HuH-7 (cell line): ENCODE results near the gene ANKRD18B.
"Not testable (repeated sequence)": the region's sequence is repeated elsewhere in the genome, so short reads cannot be mapped to it uniquely, and the experiment has no call there.

Experiments
- DNase-seq: peaks from one replicate; pipeline ENCODE4 v3.0.0; 2011; ENCODE audit warnings: low spot score

Gene ANKRD18B

DNA sequence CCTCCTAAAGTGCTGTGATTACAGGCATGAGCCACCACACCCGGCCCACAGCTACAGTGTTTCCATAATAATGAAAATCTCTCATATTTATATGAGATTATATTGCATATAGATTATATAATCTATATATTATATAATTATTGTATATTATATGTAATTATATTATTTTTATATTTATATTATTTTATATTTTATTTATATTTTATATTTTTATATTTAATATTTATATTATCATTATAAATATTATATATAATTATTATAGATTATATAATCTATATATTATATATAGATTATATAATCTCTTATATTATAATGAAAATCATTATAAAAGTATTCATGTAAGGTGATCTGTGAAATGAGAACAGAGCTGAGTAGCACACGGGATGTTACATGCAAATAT is 11.5 kb downstream of the ANKRD18B start:
- DNase-seq = no peak

DNA sequence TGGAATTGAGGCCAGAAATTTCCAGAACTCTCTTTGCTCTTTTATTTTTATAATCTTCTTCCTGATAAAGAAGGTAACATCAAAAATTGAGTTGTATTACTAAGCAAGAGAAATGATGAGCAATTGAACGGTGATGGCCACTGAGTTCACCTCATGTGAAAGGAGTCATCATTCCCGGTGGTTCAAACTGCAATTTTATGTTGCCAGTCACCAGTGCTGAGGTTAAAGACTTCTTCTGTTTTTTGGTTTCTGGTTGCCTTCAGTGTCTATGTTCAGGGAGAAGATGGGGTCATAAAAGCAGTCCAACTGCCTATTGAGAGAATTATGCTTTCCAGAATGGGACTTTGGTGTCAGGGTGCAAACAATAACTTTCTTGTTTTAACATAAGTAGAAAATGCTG is 19.4 kb downstream of the ANKRD18B start:
- not testable (repeated sequence) for DNase-seq

DNA sequence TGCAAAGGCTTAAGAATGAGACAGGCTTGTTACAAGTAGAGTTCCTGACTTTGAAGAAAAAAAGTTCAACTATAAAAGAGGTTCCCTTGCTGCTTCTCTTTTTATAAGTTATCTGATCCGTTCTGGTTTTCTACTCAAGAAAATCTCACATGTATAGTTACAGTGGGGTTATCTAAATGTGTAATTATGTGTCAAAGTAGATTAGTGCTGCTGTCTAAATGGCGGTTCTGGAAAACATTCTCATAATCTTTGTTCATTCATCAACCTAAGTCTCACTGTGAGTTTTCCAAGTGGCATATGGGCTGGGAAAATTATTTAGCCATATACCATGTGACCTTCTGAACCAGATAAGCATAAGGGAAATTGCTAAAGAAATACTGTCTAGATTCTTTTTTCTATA is 21.7 kb downstream of the ANKRD18B start:
- not testable (repeated sequence) for DNase-seq

DNA sequence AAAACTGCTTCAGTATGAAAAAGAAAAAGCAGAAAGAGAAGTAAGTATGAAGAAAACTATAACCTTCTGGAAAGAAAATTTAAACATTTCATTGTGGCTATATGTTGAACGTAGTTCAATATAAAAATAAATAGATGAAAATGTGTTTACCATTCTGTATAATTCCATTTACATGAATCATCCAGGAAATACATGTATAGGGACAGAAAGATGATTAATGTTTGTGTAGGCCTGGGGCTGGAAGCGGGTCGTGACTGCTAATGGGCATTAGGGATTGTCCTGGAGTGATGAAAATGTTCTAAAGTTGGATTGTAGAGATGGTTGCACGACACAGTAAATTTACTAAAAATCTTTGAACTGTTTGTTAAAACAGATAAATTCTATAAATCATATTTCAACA is 24.8 kb downstream of the ANKRD18B start:
- DNase-seq = not testable (repeated sequence)

DNA sequence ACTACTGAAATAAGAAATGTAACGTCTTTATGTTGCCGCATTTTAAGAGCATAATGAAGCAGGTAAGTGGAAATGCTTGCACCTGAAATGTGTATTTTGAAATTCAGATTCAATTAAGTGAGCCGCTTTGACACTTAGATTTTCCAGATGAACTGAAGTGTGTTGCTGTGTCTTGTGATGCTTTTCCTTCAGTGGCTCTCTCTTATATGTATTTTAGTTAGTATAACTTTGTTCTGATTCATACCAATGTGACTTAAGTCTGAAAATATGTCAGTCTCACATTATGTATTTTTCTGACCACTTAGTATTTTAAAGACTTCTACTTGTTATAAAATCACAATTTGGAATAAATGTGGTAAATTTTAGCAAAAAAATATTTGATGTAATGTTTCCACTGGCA is 25.4 kb downstream of the ANKRD18B start:
- DNase-seq = not testable (repeated sequence)

DNA sequence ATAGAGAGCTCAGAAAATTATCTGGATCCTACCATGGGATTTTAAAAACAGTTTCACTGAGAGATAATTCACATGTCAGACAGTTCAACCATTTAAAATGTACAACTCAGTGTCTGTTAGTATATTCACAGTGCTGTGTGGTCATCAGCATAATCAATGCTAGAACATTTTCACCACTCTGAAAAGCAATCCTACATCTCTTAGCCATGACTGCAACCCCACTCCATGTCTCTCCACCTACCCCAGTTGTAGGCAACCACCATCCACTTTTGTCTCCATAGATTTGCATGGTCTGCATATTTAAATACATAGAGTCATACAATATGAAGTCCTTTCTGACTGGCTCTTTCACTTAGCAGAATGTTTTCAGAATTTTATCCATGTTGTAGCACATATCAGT is 27.1 kb downstream of the ANKRD18B start:
- DNase-seq = not testable (repeated sequence)

DNA sequence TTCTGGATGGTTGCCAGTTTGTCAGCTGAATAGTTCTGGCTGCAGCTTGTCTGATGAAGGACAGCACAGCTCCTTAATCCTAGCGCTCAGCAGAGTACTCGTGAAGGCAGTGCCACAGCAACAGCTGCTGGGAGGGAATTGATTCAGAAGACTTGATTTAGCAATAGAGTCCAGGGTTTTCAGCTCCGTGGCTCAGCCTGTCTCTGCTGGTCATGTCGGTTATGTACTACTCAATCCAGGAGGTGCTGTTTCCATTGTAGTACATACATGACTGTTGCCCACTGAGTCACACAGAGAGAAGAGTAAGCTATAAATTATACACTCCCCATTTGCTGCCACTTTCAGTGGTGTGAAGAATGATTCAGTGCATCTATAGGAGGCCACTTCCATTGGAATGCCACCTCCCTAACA is 28.3 kb downstream of the ANKRD18B start:
- not testable (repeated sequence) for DNase-seq

DNA sequence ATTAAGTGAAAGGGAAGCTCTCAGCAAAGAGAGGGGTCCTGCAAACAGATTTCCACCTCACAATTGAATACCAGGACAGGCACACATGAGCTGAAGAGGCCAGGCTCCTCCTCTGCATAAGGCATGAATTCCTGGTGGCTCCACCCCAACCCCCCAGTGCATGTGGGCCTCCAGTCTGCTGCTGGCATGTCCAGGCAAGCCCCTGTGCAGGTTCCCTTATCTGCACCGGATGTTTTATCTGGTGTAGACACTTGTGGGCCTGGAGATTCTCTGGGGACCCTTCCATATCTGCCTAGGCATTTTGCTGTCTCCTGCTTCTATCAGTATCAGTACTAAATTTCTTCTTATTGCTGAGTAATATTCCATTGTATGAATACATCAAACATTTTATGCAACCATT is 36.2 kb downstream of the ANKRD18B start:
- not testable (repeated sequence) for DNase-seq

DNA sequence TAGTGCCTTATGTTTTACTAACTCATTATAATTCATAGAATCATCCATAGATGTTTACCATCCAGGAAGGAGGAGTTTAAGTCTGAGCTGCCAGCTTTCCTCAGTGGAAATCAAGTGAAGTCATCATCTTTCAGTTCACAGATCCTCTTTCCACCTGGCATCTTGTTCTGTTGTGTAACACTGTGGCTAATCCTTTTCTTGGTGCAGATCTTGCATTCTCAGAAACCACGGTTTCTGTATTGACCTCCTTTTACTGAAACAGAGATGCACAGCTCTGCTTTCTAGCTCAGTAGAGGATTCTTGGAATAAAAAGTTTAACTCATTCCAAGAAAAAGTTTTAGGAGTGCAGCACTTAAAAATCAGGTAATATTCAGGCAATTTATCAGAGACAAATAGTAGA is 38.1 kb downstream of the ANKRD18B start:
- not testable (repeated sequence) for DNase-seq

DNA sequence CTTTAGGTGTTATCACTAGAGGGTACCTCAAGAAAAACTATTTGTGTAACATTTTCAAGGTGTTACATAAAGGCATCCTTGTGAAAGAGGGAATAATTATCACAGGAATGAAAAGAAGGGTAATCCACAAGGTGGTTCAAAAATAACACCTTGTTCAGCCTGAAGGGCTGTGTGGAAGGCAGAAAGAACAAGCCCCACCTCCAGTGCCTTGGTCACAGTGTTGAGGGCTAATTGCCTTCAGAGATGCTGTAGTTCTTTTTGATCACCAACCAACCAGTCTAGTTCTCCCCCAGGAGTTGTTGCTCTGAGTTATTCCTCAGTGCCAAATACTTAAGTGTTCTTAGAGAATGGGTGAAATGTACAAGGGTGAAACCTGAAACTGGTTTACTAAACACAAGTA is 43.7 kb downstream of the ANKRD18B start:
- not testable (repeated sequence) for DNase-seq

DNA sequence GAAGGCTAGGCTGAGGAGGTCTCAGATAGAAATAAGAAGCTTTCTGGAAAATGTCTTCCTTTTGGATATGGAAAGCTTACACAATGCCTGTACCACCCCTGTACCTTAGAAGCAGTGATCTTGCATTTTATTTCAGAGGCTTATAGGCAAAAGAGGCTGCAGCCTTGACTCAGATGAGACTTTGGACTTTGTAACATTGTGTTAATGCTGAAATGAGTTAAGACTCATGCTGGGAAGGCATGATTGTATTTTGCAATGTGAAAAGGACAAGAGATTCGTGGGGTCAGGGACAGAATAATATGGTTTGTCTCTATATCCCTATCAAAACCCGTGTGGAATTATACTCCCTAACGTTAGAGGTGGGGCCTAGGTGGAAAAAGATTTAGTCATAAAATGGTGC is 53.7 kb downstream of the ANKRD18B start:
- DNase-seq = not testable (repeated sequence)

DNA sequence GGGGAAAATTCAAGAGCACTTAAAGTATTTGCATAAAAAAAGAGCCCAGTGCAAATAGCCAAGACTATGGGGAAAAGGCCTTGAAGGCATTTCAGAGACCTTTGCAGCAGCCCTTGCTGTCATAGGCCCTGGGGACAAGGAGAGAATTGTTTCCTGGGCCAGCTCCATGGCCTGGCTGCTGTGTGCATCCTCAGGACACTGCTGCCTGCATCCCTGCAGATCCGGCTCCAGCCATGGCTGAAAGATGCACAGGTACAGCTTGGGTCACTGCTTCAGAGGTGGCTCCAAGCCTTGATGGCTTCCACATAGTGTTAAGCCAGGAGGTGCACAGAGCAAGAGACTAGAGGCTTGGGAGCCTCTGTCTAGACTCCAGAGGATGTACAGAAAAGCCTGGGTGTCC is 55.9 kb downstream of the ANKRD18B start:
- not testable (repeated sequence) for DNase-seq

DNA sequence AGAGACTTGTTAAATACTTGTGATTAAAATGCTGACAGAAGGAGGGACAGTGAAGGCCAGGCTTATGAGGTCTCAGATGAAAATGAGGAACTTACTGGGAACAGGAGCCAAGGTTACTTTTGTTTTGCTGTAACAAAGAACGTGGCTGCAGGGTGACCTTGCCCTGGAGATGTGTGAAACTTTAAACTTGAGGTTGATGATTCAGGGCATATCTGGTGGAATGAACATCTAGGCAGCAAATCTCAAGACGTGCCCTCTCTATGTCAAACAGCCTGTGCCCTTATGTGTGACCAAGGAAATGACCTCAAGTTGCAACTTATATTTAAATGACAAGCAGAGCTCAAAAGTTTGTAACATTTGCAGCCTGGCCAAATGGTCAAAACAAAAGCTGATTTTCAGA is 58.6 kb downstream of the ANKRD18B start:
- not testable (repeated sequence) for DNase-seq

DNA sequence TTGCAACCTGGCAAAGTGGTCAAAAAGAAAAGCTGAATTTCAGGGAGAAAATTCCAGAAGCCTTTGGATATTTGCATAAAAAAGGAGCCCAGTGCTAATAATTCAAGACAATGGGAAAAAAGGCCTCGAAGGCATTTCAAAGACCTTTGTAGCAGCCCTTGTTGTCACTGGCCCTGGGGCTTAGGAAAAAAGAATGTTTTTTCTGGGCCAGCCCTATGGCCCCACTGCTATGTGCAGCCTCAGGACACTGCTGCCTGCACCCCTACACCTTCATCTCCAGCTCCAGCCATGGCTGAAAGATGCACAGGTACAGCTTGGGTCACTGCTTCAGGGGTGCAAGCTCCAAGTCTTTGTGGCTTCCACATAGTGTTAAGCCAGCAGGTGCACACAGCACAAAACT is 62.1 kb downstream of the ANKRD18B start:
- not testable (repeated sequence) for DNase-seq

DNA sequence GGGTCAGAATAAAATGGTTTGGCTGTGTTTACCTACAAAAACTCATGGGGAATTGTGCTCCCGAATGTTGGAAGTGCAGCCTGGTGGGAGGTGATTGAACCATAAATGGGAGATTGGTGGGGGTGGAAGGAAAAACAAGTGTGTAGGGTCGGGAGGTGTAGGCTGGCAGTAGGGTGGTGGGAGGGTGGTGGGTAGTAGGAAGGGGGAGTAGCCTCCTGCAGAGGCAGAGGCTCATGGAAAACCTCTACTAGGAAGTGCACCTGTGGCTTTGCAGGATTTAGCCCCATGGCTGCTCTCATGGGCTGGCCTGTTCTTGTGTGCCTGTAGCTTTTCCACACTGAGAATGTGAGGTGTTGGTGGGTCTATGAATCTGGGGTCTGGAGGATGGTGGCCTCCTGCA is 63.7 kb downstream of the ANKRD18B start:
- DNase-seq = not testable (repeated sequence)

DNA sequence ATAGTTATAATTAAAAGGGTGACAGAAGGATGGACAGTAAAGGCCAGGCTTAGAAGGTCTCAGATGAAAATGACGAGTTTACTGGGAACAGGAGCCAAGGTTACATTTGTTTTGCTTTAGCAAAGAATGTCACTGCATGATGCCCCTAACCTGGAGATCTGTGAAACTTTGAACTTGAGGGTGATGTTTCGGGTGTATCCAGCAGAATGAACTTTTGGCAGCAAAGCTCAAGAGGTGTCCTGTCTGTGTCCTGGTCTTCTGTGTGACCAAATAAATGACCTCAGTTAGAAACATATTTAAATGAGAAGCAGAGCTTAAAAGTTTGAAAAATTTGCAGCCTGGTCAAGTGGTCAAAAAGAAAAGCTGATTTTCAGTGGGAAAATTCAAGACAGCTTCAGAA is 64.8 kb downstream of the ANKRD18B start:
- DNase-seq = not testable (repeated sequence)

DNA sequence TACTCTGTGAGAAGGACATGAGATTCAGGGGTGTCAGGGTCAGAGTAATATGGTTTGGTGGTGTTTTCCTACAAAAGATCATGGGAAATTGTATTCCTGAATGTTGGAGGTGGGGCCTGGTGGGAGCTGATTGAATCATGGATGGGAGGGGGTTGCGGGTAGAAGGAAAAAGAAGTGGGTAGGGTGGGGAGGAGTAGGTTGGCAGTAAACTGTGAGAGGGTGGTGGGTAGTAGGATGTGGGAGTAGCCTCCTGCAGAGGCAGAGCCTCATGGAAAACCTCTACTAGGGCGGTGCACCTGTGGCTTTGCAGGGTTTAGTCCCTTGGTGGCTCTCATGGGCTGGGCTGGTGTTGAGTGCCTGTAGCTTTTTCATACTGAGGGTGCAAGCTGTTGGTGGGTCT is 66.8 kb downstream of the ANKRD18B start:
- DNase-seq = not testable (repeated sequence)

DNA sequence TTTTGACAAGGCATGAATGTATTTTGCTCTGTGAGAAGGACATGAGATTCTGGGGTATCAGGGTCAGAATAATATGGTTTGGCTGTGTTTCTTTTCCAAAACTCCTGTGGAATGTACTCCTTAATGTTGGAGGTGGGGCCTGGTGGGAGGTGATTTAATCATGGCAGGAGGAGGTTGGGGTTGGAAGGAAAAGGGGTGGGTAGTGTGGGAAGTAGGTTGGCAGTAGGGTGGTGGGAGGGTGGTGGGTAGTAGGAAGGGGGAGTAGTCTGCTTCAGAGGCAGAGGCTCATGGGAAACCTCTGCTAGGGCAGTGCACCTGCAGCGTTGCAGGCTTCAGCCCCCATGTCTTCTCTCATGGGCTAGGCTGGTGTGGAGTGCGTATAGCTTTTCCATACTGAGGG is 72.9 kb downstream of the ANKRD18B start:
- DNase-seq = not testable (repeated sequence)

DNA sequence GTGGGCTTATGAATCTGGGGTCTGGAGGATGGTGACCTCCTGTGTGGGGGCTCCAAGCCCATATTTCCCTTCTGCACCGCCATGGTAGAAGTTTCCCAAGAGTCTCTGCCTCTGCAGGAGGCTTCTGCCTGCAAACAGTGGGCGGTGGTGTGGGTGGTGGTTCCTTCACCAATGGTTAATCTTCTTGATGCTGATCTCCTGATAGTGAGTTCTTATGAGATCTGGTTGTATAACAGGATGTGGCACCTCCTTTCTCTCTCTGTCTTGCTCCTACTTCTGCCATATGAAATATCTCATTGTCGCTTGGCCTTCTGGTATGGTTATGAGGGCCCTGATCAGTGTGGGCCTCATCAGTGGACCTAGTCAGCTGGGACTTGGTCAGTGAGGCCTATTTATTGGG is 73.3 kb downstream of the ANKRD18B start:
- not testable (repeated sequence) for DNase-seq

DNA sequence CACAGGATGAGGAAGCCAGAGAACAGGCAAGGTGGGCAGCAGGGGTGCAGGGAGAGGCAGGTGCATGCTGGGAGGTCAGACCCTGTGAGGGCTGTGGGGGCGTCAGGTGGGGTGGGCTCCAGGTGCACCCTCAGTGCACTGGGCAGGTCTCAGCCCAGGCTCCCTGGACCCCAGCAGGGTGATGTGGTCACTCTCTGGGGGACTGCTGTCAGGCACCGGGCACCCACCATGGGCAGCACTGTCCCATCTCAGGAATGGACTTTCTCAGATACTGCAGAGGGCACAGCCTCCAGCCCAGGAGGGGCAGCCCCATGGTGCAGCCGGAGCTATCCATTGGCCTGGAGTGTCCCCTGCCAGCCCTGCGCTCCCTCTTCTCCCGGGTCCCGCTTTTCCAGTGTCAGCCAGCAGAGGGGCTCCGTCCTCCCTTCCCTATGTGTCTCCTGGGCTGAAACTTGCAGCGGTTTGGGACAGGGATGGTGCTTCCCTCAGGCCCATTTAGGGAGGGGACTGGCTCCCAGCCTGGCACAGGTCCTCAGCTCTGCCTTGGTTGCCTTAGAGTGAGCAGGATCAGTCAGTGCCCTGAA is 74.8 kb downstream of the ANKRD18B start:
- not testable (repeated sequence) for DNase-seq

DNA sequence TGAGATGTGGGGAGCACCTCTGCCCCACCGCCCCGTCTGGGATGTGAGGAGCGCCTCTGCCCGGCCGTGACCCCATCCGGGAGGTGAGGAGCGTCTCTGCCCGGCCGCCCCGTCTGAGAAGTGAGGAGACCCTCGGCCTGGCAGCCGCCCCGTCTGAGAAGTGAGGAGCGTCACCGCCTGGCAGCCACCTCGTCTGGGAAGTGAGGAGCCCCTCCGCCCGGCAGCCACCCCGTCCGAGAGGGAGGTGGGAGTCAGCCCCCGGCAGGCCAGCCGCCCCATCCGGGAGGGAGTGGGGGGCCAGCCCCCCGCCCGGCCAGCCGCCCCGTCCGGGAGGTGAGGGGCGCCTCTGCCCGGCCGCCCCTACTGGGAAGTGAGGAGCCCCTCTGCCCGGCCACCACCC is 76.9 kb downstream of the ANKRD18B start:
- not testable (repeated sequence) for DNase-seq

DNA sequence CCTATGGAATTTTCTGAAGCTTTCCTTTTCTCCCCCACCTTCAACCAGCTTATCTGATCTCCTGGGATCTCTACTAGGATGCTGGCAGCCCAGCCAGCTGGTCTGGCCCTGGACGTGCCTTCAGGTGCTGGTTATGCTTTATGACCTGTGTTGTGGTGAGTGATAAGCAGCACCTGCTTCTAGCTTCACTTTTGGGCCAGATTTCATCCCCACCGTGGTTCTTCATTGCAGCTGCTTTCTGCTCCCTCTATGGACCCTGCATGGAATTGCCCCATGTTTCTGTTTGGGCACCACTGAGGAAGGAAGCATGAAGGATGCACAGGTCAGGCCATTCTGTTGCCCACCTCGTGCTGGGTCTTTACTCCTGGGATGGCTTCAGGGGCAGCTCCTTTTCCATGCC is 80.2 kb downstream of the ANKRD18B start:
- DNase-seq = peak; percentile 17

DNA sequence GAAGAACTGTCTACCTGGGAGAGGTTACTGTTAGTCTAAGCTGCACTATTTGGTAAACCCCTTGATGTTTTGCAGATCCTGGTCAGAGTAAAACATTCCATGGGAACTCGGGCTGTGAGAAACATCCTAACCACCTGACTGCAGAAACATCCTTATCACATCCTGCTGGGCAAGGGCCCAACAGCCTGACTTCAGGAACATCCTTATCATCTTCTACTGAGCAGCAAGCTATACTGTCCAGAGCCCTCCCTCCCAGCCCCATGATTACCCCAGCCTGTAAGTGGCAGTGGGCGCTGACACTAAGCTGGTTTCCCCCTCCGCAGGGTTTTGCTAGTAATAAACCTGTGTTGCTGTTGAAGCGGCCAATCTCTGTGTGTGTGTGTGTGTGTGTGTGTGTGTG is 80.9 kb downstream of the ANKRD18B start:
- not testable (repeated sequence) for DNase-seq

DNA sequence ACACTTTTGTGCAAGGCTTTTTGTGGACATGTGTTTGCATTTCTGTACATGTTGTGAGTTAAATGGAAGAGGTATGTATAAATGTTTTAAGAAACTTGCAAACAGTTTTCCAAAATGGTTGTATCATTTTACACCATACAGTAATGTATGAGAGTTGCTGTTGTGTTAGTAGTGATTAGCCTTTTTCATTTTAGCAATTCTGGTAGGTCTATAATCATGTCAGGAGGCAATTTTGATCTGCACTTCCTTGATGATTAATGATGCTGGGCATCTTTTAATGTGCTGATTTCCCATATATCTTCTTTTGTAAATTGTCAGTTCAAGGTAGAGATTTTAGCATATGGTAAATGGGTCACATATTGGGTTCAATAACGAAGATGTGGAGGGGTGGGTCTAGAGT is 87.3 kb downstream of the ANKRD18B start:
- no peak for DNase-seq
